A673 (cell line): ENCODE data around the gene XKR7. TPM values are rescaled to one million over a fixed set of nuclear protein-coding genes. Genes with fewer than 3 reads are reported as not detected.

Source experiments
- BruUV-seq: library from RNA; stranded (reverse); fragments of 400-500 nt; replicated peaks from 2 replicates; lab custom pipeline; 2021; lab: Mats Ljungman, UMichigan
- CTCF ChIA-PET: fragments of 300-600 bp; sonication (Branson Sonifier 250); formaldehyde crosslinking; loops from one replicate; lab custom pipeline; 2022; ENCODE audit warnings: antibody characterized with exemption; lab: Charles Lee
- POLR2A ChIA-PET: fragments of 300-600 bp; sonication (Branson Sonifier 250); formaldehyde crosslinking; loops from one replicate; lab custom pipeline; 2022; ENCODE audit warnings: antibody characterized with exemption; ENCODE audit not compliant: low non-redundant PET; lab: Charles Lee
- DNase-seq: peaks from one replicate; pipeline ENCODE4 v3.0.0-alpha.2; 2015; ENCODE audit warnings: low spot score
- H3K27ac ChIP-seq: fragments of 200-600 bp; sonication (generic); 2 replicates; pipeline ENCODE4 v1.5.1; 2016; ENCODE audit warnings: mixed run types, low read depth, mild to moderate bottlenecking, mixed read lengths, antibody characterized with exemption, low read length; ENCODE audit not compliant: poor library complexity, severe bottlenecking
- H3K27me3 ChIP-seq: fragments of 200-600 bp; sonication (generic); replicated peaks from 2 replicates; pipeline ENCODE4 v1.6.1; 2017; ENCODE audit warnings: mixed run types, low read depth, mild to moderate bottlenecking, mixed read lengths, antibody characterized with exemption, low read length; ENCODE audit not compliant: insufficient read depth, poor library complexity
- H3K36me3 ChIP-seq: fragments of 200-600 bp; sonication (generic); 2 replicates; pipeline ENCODE4 v1.6.1; 2016; ENCODE audit warnings: mixed run types, mild to moderate bottlenecking, mixed read lengths, antibody characterized with exemption, low read length; ENCODE audit not compliant: insufficient read depth, poor library complexity, severe bottlenecking
- H3K4me1 ChIP-seq: fragments of 200-600 bp; sonication (generic); 2 replicates; pipeline ENCODE4 v1.6.1; 2017; ENCODE audit warnings: mixed run types, mild to moderate bottlenecking, mixed read lengths, antibody characterized with exemption, low read length; ENCODE audit not compliant: insufficient read depth, poor library complexity, severe bottlenecking
- H3K4me3 ChIP-seq: fragments of 200-600 bp; sonication (generic); 2 replicates; pipeline ENCODE4 v1.5.1; 2016; ENCODE audit warnings: low read depth, mixed run types, mild to moderate bottlenecking, mixed read lengths, low read length; ENCODE audit not compliant: poor library complexity, severe bottlenecking
- H3K9me3 ChIP-seq: fragments of 200-600 bp; sonication (generic); 2 replicates; pipeline ENCODE4 v1.6.1; 2016; ENCODE audit warnings: mixed run types, low read depth, mild to moderate bottlenecking, mixed read lengths, antibody characterized with exemption, low read length; ENCODE audit not compliant: poor library complexity, severe bottlenecking
- CTCF ChIP-seq: fragments of 300-800, 200-600 bp; sonication (generic); conservative IDR thresholded peaks from 2 replicates; pipeline ENCODE4 v1.5.1; 2017; ENCODE audit warnings: low read depth, mild to moderate bottlenecking, antibody characterized with exemption, low read length, moderate library complexity, mixed read lengths
- EZH2 ChIP-seq: fragments of 200-600 bp; sonication (generic); IDR thresholded peaks from 2 replicates; pipeline ENCODE4 v1.6.1; 2017; ENCODE audit warnings: borderline replicate concordance, low read depth, mild to moderate bottlenecking, mixed read lengths, antibody characterized with exemption, low read length; ENCODE audit not compliant: poor library complexity, severe bottlenecking
- intact Hi-C: fragments of 100-400 bp; cut with micrococcal nuclease; formaldehyde crosslinking; loops from one replicate; pipeline ENCODE4 v1.10.0; 2022; ENCODE audit not compliant: unreplicated experiment
- total RNA-seq: library from RNA; stranded (reverse); gene quantifications from 2 replicates; pipeline ENCODE4 v1.2.3, GENCODE V29; 2021

The XKR7 gene
- total RNA-seq, 1 experiment from 2014 or later = not detected

GRCh38 chr20:31936420-31936819 is 31.5 kb upstream of the XKR7 start:
- no peak for DNase-seq
- no peaks in the 10 kb centered on the region for H3K9me3 ChIP-seq
- BruUV-seq = no TSS peak
- H3K36me3 ChIP-seq = no peaks in the 10 kb centered on the region
- intact Hi-C loops = no loop called here
- POLR2A ChIA-PET = no interaction called here
- TF ChIP-seq CTCF = no peak
- TF ChIP-seq EZH2 = no peak
- no peak overlapping the region for H3K27ac ChIP-seq
- no peak overlapping the region for H3K4me3 ChIP-seq
- H3K27me3 ChIP-seq = no peaks in the 10 kb centered on the region
- H3K4me1 ChIP-seq = no peaks in the 10 kb centered on the region
- CTCF ChIA-PET = no interaction called here

- no peaks in the 10 kb centered on the region for H3K36me3 ChIP-seq
- H3K9me3 ChIP-seq = no peaks in the 10 kb centered on the region
- H3K4me1 ChIP-seq = no peaks in the 10 kb centered on the region
- DNase-seq = no peak
- no peak overlapping the region for H3K4me3 ChIP-seq
- BruUV-seq = no TSS peak
- intact Hi-C loops = no loop called here
- ChIA-PET POLR2A (interaction anchor here (0.7 kb wide), 1 partner anchor 74 kb away, joined by 12 read pairs; no protein-coding TSS in a partner anchor), CTCF (no interaction called here)
- H3K27ac ChIP-seq = no peak overlapping the region
- TF ChIP-seq EZH2 = no peak
- TF ChIP-seq CTCF = no peak
- H3K27me3 ChIP-seq = no peaks in the 10 kb centered on the region
Observed at GRCh38 chr20:31937820-31938219, 30.1 kb upstream of the XKR7 start.

GRCh38 chr20:31939661-31940060 is 28.3 kb upstream of the XKR7 start:
- TF ChIP-seq EZH2 = no peak
- TF ChIP-seq CTCF = no peak
- ChIA-PET CTCF (no interaction called here), POLR2A (no interaction called here)
- no peak overlapping the region for H3K27ac ChIP-seq
- no TSS peak for BruUV-seq
- no peak for DNase-seq
- no peak overlapping the region for H3K4me3 ChIP-seq
- intact Hi-C loops = no loop called here
- H3K27me3 ChIP-seq = no peaks in the 10 kb centered on the region
- H3K9me3 ChIP-seq = no peaks in the 10 kb centered on the region
- peaks cover 3% of the 10 kb centered on the region for H3K36me3 ChIP-seq
- H3K4me1 ChIP-seq = no peaks in the 10 kb centered on the region
